HEK293 (cell line): ENCODE measurements around the gene GDA.
"Not testable (repeated sequence)": the region's sequence is repeated elsewhere in the genome, so short reads cannot be mapped to it uniquely, and the experiment has no call there.

ENCODE experiments used
- CTCF ChIA-PET: fragments of 350-600 bp; formaldehyde crosslinking; extraction: SDS; loops from one replicate; lab custom pipeline; 2021; ENCODE audit warnings: antibody characterized with exemption; lab: Yijun Ruan, JAX
- POLR2A ChIA-PET: fragments of 300-600 bp; formaldehyde crosslinking; extraction: SDS; loops from one replicate; lab custom pipeline; 2020; ENCODE audit warnings: antibody characterized with exemption, inconsistent platforms; lab: Yijun Ruan, JAX
- H3K27ac ChIP-seq: fragments of 200-500 bp; sonication (Bioruptor generic); 2 replicates; pipeline ENCODE4 v1.5.1; 2014; ENCODE audit warnings: low read depth, low read length, control low read depth, inconsistent platforms; ENCODE audit errors: extremely low read depth
- H3K36me3 ChIP-seq, 2 experiments: fragments of 200-500 bp in 1 of 2; sonication (Bioruptor generic) in 1 of 2; 1 replicate in 1 of 2; 2 replicates in 1 of 2; pipeline ENCODE4 v1.5.1; 2014 to 2017; ENCODE audit warnings: inconsistent platforms in 2 of 2, low read length in 2 of 2; ENCODE audit not compliant: control insufficient read depth in 2 of 2, insufficient read depth in 1 of 2
- H3K4me1 ChIP-seq: fragments of 200-500 bp; sonication (Bioruptor generic); 2 replicates; pipeline ENCODE4 v1.5.1; 2014; ENCODE audit warnings: mild to moderate bottlenecking, low read length, inconsistent platforms; ENCODE audit not compliant: control insufficient read depth, insufficient read depth
- H3K4me3 ChIP-seq: 2 replicates; pipeline ENCODE4 v1.5.1; 2011; ENCODE audit warnings: low read depth, mild to moderate bottlenecking, control low read depth, low read length, moderate library complexity
- H3K9me3 ChIP-seq: fragments of 200-500 bp; sonication (Bioruptor generic); 2 replicates; pipeline ENCODE4 v1.5.1; 2014; ENCODE audit warnings: low read depth, low read length, inconsistent platforms; ENCODE audit not compliant: control insufficient read depth, insufficient read depth
- AEBP2 ChIP-seq: fragments of 450-650 bp; formaldehyde crosslinking; IDR thresholded peaks from 2 replicates; pipeline ENCODE4 v1.5.1; 2016; ENCODE audit warnings: missing biosample characterization, missing genetic modification characterization, borderline replicate concordance
- INSM2 ChIP-seq: fragments of 450-650 bp; formaldehyde crosslinking; IDR thresholded peaks from 2 replicates; pipeline ENCODE4 v1.5.1; 2016; ENCODE audit warnings: missing biosample characterization, missing genetic modification characterization
- KLF8 ChIP-seq: fragments of 450-650 bp; formaldehyde crosslinking; IDR thresholded peaks from 2 replicates; pipeline ENCODE4 v1.5.1; 2016; ENCODE audit warnings: missing biosample characterization, missing genetic modification characterization
- ZNF121 ChIP-seq: fragments of 450-650 bp; formaldehyde crosslinking; IDR thresholded peaks from 2 replicates; pipeline ENCODE4 v1.5.1; 2016; ENCODE audit warnings: missing biosample characterization, missing genetic modification characterization
- ZNF174 ChIP-seq: fragments of 450-650 bp; formaldehyde crosslinking; IDR thresholded peaks from 2 replicates; pipeline ENCODE4 v1.5.0; 2017; ENCODE audit warnings: missing biosample characterization, mild to moderate bottlenecking, missing genetic modification characterization
- ZNF184 ChIP-seq: fragments of 450-650 bp; IDR thresholded peaks from 2 replicates; pipeline ENCODE4 v1.5.1; 2018; ENCODE audit warnings: missing biosample characterization, mild to moderate bottlenecking, missing genetic modification characterization
- ZNF398 ChIP-seq: fragments of 450-650 bp; formaldehyde crosslinking; IDR thresholded peaks from 2 replicates; pipeline ENCODE4 v1.5.1; 2017; ENCODE audit warnings: missing biosample characterization, missing genetic modification characterization
- ZNF548 ChIP-seq: fragments of 450-650 bp; formaldehyde crosslinking; IDR thresholded peaks from 2 replicates; pipeline ENCODE4 v1.5.1; 2016; ENCODE audit warnings: missing biosample characterization, missing genetic modification characterization
- ZNF626 ChIP-seq: fragments of 450-650 bp; sonication (Bioruptor Pico); formaldehyde crosslinking; IDR thresholded peaks from 2 replicates; pipeline ENCODE4 v1.5.1; 2018; ENCODE audit warnings: missing biosample characterization, missing genetic modification characterization, inconsistent platforms
- ZNF707 ChIP-seq: fragments of 450-650 bp; formaldehyde crosslinking; IDR thresholded peaks from 2 replicates; pipeline ENCODE4 v1.5.1; 2016; ENCODE audit warnings: missing biosample characterization, missing genetic modification characterization
- ZNF792 ChIP-seq: fragments of 450-650 bp; formaldehyde crosslinking; IDR thresholded peaks from 2 replicates; pipeline ENCODE4 v1.5.1; 2016; ENCODE audit warnings: missing biosample characterization, missing genetic modification characterization
- ZNF830 ChIP-seq: fragments of 450-650 bp; IDR thresholded peaks from 2 replicates; pipeline ENCODE4 v1.5.0; 2018; ENCODE audit warnings: missing biosample characterization, missing genetic modification characterization, low read depth, mild to moderate bottlenecking, moderate library complexity
- ZSCAN18 ChIP-seq: fragments of 450-650 bp; formaldehyde crosslinking; IDR thresholded peaks from 2 replicates; pipeline ENCODE4 v1.5.1; 2016; ENCODE audit warnings: missing biosample characterization, missing genetic modification characterization

Gene GDA

GRCh38 chr9:72263572-72263971 is 114.3 kb downstream of the GDA start (continued):
- TF ChIP-seq ZSCAN18 (tag by site-specific recombination) (no peak), ZNF174 (tag by site-specific recombination) (no peak), ZNF626 (no peak), ZNF548 (tag by site-specific recombination) (no peak), ZNF184 (tag by site-specific recombination) (no peak), ZNF792 (tag by site-specific recombination) (no peak), AEBP2 (tag by site-specific recombination) (no peak)

- H3K9me3 ChIP-seq: no peaks in the 10 kb centered on the region
- POLR2A ChIA-PET: no interaction called here
- H3K4me3 ChIP-seq: no peak overlapping the region
- H3K4me1 ChIP-seq: no peaks in the 10 kb centered on the region
- no peak for TF ChIP-seq INSM2 (tag by site-specific recombination)
- no peak for TF ChIP-seq KLF8 (tag by site-specific recombination)
- TF ChIP-seq ZNF707 (tag by site-specific recombination): no peak
- TF ChIP-seq ZNF830 (tag by site-specific recombination): no peak
- TF ChIP-seq ZNF398 (tag by site-specific recombination): no peak
- TF ChIP-seq, all 188 proteins: peak for 0
- Histone ChIP-seq H3K27ac (no peak overlapping the region), H3K36me3 (no peaks in the 10 kb centered on the region)
- CTCF ChIA-PET: interaction anchor here (1.2 to 13.6 kb wide), 2 partner anchors 230 to 245 kb away, joined by 3 to 210 read pairs; no protein-coding TSS in a partner anchor
Measured at GRCh38 chr9:72268961-72269360, 119.7 kb downstream of the GDA start.

- H3K4me3 ChIP-seq, H3K9me3 ChIP-seq, H3K36me3 ChIP-seq, H3K4me1 ChIP-seq: not testable (repeated sequence)
- CTCF ChIA-PET: interaction anchor here (0.6 to 13.6 kb wide), 8 partner anchors 31 to 574 kb away, joined by 3 to 210 read pairs (median 3); no protein-coding TSS in a partner anchor
- 0 out of 2 replicates have a peak, but pooled peaks have one; percentile 34 for TF ChIP-seq ZNF121 (tag by site-specific recombination)
- TF ChIP-seq, all 188 proteins: peak for 1; not testable (repeated sequence) for 187
- POLR2A ChIA-PET, H3K27ac ChIP-seq: not testable (repeated sequence)
Measured at GRCh38 chr9:72270359-72270758, 121.1 kb downstream of the GDA start.
